H7 (cell line): ENCODE data around the gene DYRK1A. TPM values are rescaled to one million over a fixed set of nuclear protein-coding genes. Genes with fewer than 3 reads are reported as not detected.

Experiments used
- DNase-seq: peaks from one replicate; pipeline ENCODE4 v3.0.0; 2012
- H3K27me3 ChIP-seq: 2 replicates; pipeline ENCODE4 v1.6.0; 2011; ENCODE audit warnings: mild to moderate bottlenecking, low read length; ENCODE audit not compliant: control insufficient read depth, insufficient read depth
- H3K36me3 ChIP-seq: replicated peaks from 2 replicates; pipeline ENCODE4 v1.5.1; 2011; ENCODE audit warnings: low read length; ENCODE audit not compliant: control insufficient read depth, insufficient read depth
- H3K4me3 ChIP-seq: 2 replicates; pipeline ENCODE4 v1.5.1; 2011; ENCODE audit warnings: low read depth, mild to moderate bottlenecking, control low read depth, low read length, moderate library complexity; ENCODE audit not compliant: insufficient read depth
- total RNA-seq: library from RNA; depleted of rRNA; stranded (reverse); fragments of >200 nt; shearing (Covaris generic); gene quantifications from 2 replicates; pipeline ENCODE4 v1.2.3, GENCODE V29; 2014

DYRK1A gene
- total RNA-seq, 1 experiment from 2014 or later, result 52.5 TPM

DNA sequence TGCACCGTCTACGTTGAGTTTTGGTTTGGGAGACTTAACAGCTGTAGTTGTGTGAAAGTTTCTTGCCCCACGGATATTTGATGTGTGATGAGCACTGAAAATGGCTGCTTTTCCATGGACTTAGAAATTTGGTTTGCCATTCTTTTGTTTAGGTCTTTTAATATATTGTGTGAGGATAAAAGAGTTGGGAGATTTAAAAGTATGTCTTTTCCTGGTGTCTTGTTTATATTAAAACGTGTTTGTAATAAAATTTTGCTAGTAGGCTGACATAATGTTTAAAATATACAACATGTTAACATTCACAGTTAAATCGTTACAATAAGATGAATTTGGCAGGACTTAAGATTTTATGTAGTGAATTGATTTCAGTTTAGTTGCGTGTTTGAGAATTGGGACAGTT, 106.9 kb downstream of the DYRK1A start:
- Histone ChIP-seq H3K36me3 (0 out of 2 replicates have a peak, but pooled peaks cover 1% of the 10 kb centered on the region), H3K4me3 (no peak overlapping the region), H3K27me3 (no peaks in the 10 kb centered on the region)
- no peak for DNase-seq

- no peak overlapping the region for H3K4me3 ChIP-seq
- no peaks in the 10 kb centered on the region for H3K27me3 ChIP-seq
- DNase-seq, result no peak
- 0 out of 2 replicates have a peak, but pooled peaks cover 1% of the 10 kb centered on the region for H3K36me3 ChIP-seq
Measured at GRCh38 chr21:37474342-37474741, 107.8 kb downstream of the DYRK1A start.

- H3K36me3 ChIP-seq, result 0 out of 2 replicates have a peak, but pooled peaks cover 1% of the 10 kb centered on the region
- DNase-seq, result no peak
- H3K4me3 ChIP-seq, result no peak overlapping the region
- H3K27me3 ChIP-seq, result no peaks in the 10 kb centered on the region
Measured at GRCh38 chr21:37475186-37475868, 108.8 kb downstream of the DYRK1A start.

- no peaks in the 10 kb centered on the region; the same call in 1 of the 2 replicates for H3K36me3 ChIP-seq
- no peak for DNase-seq
- no peaks in the 10 kb centered on the region for H3K27me3 ChIP-seq
Measured at GRCh38 chr21:37478794-37479193, 112.2 kb downstream of the DYRK1A start.

GRCh38 chr21:37483776-37484175, 117.2 kb downstream of the DYRK1A start:
- Histone ChIP-seq H3K4me3 (no peak overlapping the region), H3K27me3 (no peaks in the 10 kb centered on the region), H3K36me3 (no peaks in the 10 kb centered on the region; the same call in 1 of the 2 replicates)
- DNase-seq, result no peak

More at GRCh38 chr21:37478794-37479193, 112.2 kb downstream of the DYRK1A start:
- no peak overlapping the region for H3K4me3 ChIP-seq

DNA sequence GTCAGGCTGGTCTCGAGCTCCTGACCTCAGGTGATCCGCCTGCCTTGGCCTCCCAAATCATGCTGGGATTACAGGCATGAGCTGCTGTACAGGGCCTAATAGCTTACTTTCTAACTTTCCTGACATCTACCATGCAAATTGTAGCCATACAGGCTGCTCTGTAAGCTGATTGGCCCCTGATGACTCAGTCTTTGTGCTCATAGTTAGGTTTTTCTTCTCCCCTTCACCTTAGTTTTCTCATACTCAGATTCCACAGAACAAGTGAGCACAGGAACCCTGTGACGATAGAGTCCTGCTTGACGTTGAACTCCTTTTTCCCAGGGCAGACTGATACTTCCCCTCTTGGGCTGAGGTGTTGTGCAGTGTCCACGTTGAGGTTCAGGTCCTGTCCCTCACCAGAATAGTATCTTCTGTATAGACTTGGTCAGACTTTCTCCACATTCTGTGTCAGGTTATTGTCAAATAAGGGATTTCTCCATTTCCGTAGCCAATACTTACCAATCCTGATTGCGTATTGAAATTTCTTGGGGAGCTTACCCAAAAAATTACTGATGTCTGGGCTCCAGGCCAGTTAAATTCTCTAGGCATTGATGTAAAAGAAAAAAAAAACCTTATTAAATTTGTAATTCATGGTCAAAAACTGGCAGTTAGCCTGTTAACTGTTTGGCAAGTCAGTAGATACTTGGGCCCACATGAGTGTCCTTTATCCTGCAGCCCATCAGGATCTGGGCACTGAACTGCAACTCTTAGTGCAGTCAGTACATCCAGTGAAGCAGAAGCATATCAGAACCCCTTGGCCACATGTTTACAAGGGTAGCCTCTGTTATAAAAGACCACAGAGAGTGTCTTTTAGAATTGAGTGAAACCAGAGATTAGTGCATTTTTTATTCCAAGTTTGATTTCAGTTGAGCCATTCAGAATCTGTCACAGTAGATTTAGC, 118.2 kb downstream of the DYRK1A start:
- no peaks in the 10 kb centered on the region; the same call in 1 of the 2 replicates for H3K36me3 ChIP-seq
- no peak for DNase-seq
- H3K4me3 ChIP-seq, result no peak overlapping the region
- H3K27me3 ChIP-seq, result no peaks in the 10 kb centered on the region

DNA sequence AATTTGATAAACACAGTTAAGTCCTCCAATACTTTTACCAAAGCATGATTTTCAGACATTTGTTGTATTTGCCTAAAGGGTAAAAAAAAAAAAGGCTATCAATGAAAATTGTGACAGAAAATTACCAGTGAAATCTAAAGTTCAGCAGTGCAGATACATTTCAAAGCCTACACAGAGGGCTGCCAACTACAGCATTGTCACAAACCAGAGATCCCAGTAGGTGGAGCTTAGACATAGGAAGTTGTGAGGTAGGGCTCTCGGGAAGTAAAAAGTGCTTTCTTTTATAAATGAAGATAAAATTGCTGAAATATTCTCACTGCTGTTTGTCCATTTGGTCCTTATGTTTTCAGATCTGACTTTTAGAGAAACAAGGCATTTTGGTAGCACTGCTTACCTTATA, 123.0 kb downstream of the DYRK1A start:
- peaks cover 1% of the 10 kb centered on the region; the same call in 1 of the 2 replicates for H3K36me3 ChIP-seq
- H3K4me3 ChIP-seq, result no peak overlapping the region
- no peak for DNase-seq
- no peaks in the 10 kb centered on the region for H3K27me3 ChIP-seq

DNA sequence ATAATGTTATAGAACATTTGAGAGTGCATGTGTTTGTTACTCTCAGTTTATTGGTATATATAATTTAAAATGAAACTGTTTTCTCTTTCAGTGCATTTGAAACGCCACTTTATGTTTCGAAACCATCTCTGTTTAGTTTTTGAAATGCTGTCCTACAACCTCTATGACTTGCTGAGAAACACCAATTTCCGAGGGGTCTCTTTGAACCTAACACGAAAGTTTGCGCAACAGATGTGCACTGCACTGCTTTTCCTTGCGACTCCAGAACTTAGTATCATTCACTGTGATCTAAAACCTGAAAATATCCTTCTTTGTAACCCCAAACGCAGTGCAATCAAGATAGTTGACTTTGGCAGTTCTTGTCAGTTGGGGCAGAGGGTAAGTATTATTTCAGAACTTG, 123.5 kb downstream of the DYRK1A start:
- DNase-seq, result no peak
- H3K27me3 ChIP-seq, result no peaks in the 10 kb centered on the region
- no peak overlapping the region for H3K4me3 ChIP-seq
- peaks cover 1% of the 10 kb centered on the region; the same call in 1 of the 2 replicates for H3K36me3 ChIP-seq

GRCh38 chr21:37496972-37497371, 130.4 kb downstream of the DYRK1A start:
- DNase-seq, result no peak
- Histone ChIP-seq H3K27me3 (no peaks in the 10 kb centered on the region), H3K36me3 (peaks cover 1% of the 10 kb centered on the region; the same call in 1 of the 2 replicates), H3K4me3 (no peak overlapping the region)

- Histone ChIP-seq H3K4me3 (no peak overlapping the region), H3K36me3 (peaks cover 1% of the 10 kb centered on the region; the same call in 1 of the 2 replicates), H3K27me3 (no peaks in the 10 kb centered on the region)
- DNase-seq, result no peak
Measured at GRCh38 chr21:37498664-37499063, 132.1 kb downstream of the DYRK1A start.

DNA sequence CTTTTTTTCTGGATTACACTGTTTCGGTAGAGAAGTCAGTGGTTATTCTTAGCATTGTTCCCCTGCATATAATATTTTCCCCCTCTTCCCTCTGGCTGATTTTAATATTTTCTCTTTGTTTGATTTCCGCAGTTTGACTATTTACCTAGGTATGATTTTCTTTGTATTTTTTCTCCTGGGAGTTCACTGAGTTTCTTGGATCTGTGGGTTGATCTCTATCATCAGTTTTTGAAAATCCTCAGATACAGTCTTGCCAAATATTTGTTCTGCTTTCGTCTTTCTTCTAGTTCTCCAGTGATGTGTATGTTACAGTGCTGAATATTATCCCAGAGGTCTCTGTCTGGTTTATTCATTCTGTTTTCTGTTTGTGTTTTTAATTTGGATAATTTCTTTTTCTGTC, 136.4 kb downstream of the DYRK1A start:
- Histone ChIP-seq H3K36me3 (peaks cover 8% of the 10 kb centered on the region), H3K27me3 (no peaks in the 10 kb centered on the region), H3K4me3 (no peak overlapping the region)
- no peak for DNase-seq

DNA sequence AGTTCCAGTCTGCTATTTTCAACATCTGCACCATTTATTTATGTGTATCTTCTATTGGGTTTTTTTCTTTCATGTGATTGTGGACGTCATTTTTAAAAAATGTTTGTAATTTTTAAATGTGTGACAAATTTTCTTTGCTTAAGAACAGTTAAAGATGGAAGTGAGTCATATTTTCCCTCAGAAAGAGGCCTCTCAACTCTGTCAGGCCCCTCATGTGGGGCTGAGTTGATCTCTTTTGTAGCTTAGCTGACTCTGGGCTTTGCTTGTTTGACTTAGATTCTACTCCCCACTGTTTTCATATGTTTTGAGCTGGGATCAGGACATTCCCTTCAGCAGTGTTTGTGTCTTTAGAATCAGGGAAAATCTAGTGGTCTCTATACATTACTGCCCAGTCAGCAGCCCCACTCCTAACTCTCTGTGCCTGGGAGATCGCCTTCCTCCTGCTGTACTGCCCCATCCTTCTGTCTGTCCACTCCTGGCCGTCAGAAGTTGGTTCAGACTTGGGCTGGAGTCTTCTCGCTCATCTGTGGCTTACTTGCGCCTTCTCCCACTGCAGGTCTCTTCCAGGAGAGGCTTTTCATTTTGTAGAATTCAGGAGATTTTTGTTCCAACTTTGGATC, 137.4 kb downstream of the DYRK1A start:
- DNase-seq, result no peak
- peaks cover 8% of the 10 kb centered on the region for H3K36me3 ChIP-seq
- no peaks in the 10 kb centered on the region for H3K27me3 ChIP-seq
- no peak overlapping the region for H3K4me3 ChIP-seq

DNA sequence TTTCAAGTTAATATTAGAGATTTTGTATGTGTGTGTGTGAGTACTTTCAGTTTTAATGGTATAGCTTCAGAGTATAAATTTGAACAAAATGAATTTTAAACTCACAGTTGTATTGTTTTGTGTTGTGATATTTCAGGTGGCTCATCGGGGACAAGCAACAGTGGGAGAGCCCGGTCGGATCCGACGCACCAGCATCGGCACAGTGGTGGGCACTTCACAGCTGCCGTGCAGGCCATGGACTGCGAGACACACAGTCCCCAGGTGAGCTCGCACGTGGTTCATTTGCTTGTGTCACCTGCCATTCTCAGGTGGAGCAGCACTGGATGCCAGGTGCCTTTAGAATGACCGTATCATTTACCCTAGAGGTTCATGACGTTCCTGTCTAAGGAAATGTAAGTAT, 139.4 kb downstream of the DYRK1A start:
- no peaks in the 10 kb centered on the region for H3K27me3 ChIP-seq
- H3K36me3 ChIP-seq, result peaks cover 9% of the 10 kb centered on the region
- no peak overlapping the region for H3K4me3 ChIP-seq
- DNase-seq, result no peak

- DNase-seq, result no peak
- no peaks in the 10 kb centered on the region for H3K27me3 ChIP-seq
- H3K4me3 ChIP-seq, result no peak overlapping the region
- H3K36me3 ChIP-seq, result peaks cover 16% of the 10 kb centered on the region
Measured at GRCh38 chr21:37507716-37508115, 141.1 kb downstream of the DYRK1A start.
